GM19351 (cell line): ENCODE measurements around the gene HSD17B12.

Experiments used
- ATAC-seq: cut with Tn5 transposase; IDR thresholded peaks from one replicate; pipeline ENCODE4 v1.9.1; 2021; ENCODE audit warnings: mild to moderate bottlenecking, moderate library complexity; ENCODE audit not compliant: unreplicated experiment

HSD17B12 gene

DNA sequence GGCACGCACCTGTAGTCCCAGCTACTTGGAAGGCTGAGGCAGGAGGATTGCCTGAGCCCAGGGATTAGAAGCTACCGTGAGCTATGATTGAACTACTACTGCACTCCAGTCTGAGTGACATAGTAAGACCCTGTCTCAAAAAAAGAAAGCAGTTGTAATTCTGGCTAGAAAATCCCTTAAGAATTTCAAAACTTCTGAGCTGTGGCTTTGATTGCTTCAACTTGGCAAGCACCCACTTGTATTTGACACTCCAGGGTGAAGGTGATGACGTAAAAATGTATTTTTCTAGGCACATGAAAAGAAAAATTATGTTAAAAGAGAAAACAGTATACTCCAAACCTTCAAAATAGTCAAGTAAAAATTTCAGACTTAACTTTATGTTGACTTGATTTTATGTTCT is 176.5 kb downstream of the HSD17B12 start:
- ATAC-seq = no peak

DNA sequence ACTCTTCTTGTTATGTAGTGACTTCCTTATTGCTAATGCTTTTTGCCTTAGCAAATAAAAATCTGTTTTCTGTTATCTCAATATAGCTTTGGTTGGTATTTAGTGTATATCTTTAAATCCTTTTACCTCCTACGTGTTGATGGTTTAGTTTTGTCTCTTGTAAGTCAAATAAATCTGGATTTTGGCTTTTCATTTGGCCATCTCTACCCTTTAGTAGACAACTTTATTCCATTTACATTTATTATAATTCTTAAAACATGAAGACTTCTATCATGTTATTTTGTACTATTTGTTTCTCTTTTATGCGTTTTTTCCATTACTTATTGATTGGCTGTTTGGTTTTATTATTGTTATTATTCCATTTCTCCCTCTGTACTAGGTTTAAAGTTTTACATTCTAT is 180.6 kb downstream of the HSD17B12 start:
- no peak for ATAC-seq

DNA sequence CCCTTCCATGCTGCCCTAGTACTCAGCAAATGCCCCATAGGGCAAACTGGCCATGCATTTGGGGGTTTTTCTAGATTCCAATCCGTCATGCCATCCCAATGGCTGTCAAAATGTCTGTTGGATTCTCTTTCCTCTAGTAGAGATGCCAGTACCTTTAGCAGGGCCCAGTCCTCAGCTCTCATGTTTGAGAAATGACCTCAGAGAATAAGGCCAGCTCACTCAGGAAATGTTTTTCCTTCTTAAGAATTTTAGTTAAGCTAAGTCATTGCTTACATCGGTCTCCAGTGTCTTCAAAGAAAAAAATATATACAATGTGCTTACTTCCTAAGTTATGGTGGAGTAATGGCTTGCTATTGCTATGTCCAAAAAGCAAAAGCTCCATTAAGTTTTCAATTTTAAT is 186.0 kb downstream of the HSD17B12 start:
- no peak for ATAC-seq

DNA sequence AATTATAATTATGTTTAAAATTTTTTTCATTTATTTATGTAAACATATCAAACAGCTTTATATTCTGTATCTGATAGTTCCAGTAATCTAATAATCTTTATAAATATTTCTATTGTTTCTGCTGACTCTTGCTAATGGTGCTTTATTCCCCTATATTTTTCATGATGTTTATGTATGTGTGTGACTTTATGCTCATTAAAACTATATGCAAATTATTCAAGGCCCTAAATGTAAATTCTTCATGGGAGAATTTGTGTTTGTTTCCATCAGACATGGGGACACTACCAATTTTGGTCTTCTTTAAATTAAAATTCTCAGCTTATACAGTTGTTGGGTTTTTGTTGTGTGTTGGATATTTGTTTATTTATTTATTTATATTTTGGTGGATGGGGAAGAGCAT is 186.4 kb downstream of the HSD17B12 start:
- no peak for ATAC-seq

DNA sequence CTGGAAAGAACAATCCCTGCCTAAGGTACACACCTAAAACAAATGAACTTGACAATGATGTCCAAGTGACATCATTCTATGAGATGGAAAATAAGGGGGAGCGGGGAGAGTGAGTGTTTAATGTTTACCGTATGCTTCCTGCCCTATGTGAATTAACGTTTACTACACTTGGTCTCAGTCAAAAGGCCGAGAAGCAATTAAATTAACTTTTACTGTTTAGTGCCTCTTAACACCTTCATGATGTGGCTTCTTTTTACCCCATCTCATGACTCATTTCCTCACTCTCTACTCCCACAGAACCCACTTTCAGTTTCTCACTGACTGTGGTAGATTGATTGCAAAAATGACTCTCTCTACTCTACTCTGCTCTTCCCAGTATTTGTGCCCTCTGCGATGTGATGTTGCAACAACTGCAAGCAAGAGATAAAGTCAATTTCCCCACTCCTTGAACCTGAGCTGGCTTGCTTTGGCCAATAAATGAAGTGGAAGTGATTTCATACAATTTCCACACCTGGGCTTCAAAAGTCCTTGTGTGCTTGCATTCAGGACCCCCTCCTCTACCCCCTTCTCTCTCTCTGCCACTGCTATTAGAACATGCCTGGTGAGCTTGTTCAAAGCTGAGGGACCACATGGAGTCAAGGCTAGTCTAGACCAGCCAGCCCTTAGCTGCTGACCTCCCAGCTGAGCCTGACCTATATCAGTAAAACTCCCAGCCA is 188.5 kb downstream of the HSD17B12 start:
- peak; percentile 100 for ATAC-seq

DNA sequence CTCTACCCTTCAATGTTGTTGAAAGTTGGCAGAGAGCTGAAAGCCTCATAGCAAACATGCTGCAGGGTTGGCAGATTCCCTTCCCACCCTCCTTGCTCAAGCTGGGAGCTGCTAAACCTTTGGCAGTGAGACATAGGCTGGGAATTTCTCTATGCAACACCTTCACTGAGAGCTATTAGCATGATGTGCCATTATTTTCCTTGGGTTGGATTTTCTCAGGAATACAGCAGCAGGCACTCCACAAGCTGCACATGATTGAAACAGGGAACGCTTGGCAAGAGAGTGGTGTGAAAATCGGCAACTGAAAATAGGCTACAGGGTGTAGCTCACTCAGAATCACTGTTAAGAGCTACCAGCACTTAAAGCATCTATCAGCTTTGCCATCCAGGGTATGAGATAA is 190.5 kb downstream of the HSD17B12 start:
- no peak for ATAC-seq

DNA sequence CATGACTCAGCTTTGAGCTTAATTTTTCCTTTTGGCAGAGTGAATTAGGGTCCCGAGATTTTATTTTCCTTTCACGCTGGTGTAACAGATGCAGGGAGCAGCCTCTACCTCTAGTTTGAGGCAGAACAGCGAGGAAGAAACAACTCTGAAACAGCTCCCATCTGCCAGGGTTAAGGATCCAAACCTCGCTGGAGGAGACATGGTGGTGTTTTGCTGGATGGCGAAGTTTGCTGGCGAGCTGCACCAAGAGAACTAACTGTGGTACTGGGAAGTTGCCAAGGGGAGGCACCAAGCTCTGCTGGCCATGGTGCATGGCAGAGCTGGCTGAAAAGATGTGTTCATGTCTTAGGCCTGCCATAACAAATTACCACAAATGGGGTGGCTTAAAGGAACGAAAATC is 192.5 kb downstream of the HSD17B12 start:
- no peak for ATAC-seq

DNA sequence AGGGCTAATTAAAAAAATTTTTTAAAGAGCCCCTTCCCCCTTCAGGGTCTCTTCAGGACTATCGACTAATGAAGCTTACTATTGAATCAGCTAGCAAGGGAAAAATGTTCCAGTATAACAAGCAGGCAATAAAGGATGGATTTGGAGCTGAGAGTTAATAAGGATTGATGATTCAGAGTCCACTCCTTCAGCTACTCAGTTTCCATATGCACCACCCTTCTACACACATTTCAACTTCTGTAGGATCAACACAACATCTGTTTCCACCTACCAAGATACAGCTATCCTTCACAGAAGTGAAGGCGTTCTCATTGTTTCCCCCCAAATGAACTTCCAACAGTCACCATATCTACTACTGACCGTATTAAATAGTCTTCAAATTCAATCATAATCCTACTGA is 193.5 kb downstream of the HSD17B12 start:
- ATAC-seq = no peak

DNA sequence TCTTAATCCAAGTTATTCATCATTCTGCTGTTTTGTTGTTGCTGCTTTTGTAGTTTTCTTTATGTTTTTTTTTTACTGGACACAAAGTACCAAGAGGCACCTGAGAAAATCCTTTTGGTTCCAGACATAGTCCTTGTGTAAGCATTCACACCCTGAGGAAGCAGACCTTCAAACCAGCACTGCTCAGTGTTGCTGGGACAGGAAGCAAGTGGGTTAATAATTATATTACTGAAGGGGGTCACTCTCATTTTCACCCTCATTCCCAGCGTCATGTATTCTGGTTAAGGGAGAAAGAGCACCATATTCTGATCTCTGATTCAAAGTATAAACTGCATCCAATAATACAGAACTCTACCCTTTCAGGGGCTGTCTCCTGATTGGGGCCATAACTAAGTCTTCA is 194.2 kb downstream of the HSD17B12 start:
- ATAC-seq = no peak

DNA sequence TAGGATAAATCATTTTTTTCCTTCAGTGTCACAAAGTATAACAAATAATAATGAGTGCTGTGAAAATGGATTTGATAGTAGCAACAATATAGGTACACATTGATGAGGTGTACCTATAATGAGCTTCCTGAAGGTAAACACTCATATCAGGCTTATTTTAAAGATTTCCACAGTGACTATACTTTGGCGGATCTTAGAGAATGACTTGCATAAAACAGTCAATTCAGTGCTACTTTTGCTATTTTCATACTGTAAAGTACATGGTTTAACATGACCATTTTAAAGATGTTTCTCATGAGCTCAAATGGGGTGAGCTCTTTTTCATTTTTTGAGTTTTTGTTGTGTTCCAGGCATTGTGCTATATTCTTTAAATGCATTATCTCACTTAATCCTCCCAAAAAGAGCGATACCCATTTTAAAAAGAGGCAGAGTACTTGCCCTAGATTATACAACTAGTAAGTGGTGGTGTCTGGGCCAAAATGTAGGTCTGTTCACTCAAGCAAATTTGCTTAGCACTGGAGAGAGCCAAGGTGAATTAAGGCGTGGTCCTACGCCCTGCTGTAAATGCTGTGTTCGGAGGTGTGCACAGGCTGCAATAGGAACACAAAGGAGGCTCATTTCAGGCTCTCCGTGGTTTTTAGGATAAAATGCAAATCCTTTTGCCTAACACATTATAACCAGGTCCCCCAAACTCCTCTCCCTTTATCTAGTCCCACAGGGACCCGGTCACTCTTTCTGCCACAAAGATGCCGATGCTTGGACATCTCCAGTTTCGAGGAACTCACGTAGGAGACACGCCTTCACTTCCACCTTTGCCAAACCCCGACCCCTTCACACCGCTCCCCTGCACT is 199.5 kb downstream of the HSD17B12 start:
- no peak for ATAC-seq

DNA sequence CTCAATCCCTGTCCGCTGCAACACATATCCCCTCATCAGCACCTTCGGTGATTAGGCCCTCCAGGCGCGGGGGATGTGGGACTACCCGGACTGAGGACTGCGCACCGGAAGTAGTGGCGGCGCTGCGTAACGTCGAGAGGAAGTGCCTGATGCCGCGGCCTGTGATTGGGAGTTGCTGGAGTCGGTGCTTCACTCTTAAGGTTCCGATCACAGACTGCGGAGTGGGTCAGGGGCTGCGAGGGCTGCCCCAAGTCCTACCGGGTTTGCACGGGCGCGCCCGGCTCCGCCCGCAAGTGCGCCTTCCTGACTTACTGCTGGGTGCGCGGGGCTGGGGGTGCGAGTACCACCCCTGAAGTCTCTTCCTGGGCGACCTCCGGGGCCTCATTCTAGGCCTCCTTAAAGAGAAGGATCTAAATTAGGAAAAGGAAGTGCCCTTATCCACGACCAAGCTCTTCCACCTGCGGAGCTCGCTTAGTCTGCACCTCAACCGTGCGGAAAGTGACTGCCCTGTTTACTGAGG is 200.2 kb downstream of the HSD17B12 start, which contains the start of gene ALKBH3:
ALKBH3 (plus strand) TSS at position 192 of the 520 bp plus-strand sequence. CDS start 1,822 bp downstream, outside the sequence.
- peak; percentile 99 for ATAC-seq

DNA sequence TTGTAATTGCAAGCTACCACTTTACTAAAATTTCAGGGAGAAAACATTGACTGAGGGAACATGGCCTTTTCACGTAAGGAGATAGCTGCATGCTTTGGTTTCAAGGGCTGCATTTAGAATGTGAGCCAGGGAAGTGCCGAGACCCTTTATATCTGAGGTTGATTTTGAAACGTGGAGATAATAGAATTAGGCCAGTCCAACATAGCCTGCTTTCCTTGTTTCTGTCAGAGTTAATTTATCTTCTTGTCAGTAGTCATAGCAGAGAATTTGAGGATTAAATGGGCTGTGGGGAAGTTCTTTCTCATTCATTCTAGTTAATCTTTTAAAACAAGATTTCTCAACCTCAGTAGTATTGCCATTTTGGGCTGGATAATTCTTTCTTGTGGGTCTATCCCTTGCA is 212.3 kb downstream of the HSD17B12 start:
- no peak for ATAC-seq

DNA sequence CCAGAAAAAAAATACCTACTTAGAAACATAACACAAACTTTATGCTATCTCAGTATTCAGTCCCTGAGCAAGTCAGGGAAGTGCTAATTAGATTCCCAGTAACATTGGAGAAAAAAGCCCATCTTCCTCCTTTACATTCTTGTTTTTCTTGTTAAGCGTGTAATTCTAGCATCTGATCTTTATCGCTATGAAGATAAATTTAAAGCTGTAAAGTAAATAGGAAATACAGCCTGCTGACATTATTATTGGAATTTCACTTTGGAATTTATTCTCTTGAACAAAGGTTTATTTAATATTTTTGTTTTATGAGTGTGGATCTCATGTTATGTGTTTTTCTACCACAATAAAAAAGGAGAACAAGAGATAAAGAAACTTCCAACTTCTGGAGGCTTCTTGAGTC is 214.0 kb downstream of the HSD17B12 start:
- no peak for ATAC-seq

DNA sequence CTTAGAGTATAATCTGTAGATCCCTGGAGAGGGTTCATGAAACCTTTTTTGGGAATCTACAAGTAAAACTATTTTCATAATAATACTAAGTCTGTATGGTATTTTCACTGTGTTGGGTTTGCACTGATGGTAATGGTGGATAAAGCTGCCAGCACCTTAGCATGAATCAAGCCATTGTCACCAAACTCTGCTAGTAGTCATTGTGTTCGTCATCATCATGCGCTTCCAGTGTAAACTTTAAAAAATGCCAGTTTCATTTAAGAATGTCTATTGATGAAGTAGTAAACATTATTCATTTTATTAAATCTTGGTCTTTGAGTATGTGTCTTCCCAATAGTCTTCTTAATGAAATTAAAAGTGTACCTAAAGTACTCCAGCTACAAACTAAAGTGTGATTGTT is 215.1 kb downstream of the HSD17B12 start:
- ATAC-seq = no peak

DNA sequence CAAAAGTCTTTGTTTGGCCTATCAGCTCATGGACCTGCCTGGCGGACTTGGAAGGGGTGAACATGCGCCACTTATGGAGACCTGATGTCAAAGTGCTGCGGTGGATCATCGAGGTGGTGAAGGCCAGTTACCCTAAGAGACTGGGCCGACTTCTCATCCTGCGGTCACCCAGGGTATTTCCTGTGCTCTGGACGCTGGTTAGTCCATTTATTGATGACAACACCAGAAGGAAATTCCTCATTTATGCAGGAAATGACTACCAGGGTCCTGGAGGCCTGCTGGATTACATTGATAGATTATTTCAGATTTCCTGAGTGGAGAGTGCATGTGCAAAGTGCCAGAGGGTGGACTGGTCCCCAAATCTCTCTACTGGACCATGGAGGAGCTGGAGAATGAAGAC is 218.0 kb downstream of the HSD17B12 start:
- no peak for ATAC-seq

DNA sequence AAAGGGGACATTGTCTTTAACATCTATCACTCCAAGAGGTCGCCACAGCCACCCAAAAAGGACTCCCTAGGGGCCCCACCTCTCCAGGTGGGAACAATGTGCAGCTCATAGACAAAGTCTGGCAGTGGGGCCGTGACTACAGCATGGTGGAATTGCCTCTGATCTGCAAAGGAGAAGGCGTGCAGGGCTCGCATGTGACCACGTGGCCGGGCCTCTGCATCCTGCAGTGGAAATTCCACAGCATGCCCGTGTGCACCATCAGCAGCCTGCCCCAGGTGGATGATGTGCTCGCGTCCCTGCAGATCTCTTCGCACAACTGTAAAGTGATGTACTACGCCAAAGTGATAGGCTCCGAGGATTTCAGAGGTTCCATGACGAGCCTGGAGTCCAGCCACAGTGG is 218.6 kb downstream of the HSD17B12 start:
- ATAC-seq = no peak

DNA sequence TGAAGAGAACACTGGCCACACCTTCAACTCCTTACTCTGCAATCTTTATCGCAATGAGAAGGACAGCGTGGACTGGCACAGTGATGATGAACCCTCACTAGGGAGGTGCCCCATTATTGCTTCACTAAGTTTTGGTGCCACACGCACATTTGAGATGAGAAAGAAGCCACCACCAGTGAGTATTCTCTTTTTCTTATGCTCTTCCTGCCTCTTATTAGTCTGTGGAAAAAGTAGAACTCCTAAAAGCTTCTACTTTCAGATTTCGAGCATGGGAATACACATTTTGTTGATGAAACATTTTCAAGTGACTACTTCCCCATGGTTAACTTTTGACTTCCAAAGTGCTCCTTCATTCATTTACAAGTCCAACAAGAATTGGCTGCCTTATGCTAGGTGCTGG is 221.0 kb downstream of the HSD17B12 start:
- ATAC-seq = no peak

DNA sequence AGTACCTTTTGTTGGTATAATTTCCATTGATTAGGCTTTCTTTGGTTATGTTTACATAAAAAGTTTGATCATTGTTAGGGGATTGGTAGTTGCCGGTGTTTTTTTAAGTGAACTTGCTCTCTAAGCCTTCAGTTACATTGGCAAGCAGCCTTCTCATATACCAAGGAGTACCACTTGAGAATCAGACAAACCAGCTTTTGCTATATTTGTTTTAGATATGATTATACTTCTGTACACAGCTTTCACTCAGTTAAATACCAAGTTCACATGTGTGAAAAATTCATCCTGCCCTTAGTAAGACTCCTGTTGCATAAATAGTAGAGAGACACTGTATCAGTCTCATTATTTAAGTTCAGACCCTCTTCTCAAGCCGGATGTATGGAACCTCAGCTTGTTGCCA is 222.5 kb downstream of the HSD17B12 start:
- no peak for ATAC-seq

DNA sequence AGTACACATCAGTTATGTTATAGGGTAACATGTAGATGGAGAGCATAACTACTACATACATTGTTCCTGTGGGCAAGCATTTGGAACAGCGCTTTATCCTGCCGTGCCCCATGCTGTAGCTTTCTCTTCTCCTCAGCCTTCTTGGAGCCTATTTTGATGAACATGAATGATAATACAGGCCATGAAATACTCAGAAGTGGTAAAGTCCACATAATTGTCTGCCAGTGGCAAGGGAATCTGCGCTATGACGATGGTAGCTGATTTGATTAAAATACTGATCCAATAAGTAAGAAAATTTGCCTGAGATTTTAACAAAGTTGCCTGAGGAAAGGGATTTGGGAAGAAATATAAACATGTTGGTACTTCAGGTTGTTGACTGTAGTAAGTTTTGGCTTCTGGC is 223.4 kb downstream of the HSD17B12 start:
- ATAC-seq = no peak

DNA sequence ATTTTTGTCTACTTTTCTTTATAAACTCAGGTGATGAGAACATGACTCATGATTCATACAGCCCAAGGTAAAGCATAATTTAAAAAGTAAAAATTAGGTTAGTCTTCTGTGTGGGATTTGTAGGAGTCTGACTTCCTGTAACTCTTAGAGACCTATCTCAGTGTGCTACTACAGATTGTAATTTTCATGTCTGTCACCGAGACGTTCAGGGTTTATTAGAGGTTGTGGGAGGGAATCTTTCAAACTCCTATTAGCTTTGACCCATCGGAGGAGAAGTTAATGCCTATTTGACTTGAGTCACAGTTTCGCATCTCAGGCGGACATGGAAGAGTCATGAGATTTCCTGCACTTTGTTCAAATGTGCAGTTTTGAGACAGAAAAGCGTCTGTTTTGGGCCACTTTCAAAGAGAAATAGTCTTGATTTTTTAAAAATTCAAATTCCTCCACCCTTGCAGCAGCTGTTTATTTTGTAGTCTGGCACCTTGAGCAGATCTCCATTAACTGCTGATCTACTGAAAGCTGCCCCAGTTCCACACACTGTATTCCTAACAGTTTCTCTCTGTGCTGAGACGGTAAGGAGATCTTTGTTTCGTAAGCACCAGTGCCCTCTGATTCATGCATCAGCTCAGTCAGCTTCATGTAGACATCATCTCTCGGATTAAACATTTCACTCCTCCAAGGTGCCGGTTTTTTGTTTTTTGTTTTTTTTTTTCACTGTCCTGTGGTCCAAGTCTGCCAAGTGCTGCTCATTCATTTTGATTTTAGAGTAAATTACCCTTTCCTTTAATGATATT is 224.4 kb downstream of the HSD17B12 start:
- ATAC-seq = no peak

DNA sequence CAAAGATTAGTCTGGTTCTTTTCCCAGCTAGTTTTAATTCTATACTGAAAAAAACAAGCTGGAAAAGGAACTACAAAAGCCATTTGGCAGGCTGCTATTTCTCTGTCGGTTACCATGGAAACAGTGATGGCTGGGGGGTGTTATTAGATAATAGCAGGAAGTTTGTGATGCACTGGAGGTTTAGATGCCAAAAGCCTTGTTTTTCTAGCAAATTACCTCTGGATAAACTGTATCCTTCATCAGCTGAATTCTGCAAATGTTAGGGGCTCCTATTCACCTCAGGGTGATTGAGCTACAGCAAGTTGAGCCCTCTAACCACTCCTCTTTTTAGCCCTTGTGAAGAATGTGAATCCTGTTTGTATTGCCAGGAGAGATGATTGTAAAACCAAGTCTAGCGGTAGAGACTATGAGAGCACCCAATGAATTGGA is 225.3 kb downstream of the HSD17B12 start:
- ATAC-seq = no peak
